RKO (cell line): ENCODE results near the gene FAM78A.
"Not testable (repeated sequence)": the region's sequence is repeated elsewhere in the genome, so short reads cannot be mapped to it uniquely, and the experiment has no call there.

Experiments used
- DNase-seq: peaks from one replicate; pipeline ENCODE4 v3.0.0-alpha.2; 2016; ENCODE audit warnings: low spot score

FAM78A gene

GRCh38 chr9:131237931-131238401 lies 38.3 kb downstream of the FAM78A start:
- DNase-seq: peak; percentile 43

DNA sequence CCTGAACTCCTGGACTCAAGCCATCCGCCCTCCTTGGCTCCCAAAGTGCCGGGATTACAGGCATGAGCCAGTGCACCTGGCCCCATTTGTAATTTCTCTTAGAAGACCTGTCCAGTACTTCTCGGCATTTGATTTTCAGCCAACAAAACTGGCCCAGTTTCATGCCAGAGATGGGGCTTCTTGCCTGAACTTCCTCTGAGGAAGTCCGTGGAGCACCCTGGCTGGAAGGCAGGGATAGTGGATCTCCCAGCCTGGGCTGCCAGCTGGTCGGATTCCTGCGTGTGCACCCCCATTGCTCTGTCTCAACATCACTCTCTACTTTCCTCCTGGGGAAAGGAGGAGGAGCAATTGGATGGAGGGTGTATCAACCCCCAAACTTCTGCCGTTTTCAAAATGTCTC lies 39.0 kb downstream of the FAM78A start:
- DNase-seq: no peak

DNA sequence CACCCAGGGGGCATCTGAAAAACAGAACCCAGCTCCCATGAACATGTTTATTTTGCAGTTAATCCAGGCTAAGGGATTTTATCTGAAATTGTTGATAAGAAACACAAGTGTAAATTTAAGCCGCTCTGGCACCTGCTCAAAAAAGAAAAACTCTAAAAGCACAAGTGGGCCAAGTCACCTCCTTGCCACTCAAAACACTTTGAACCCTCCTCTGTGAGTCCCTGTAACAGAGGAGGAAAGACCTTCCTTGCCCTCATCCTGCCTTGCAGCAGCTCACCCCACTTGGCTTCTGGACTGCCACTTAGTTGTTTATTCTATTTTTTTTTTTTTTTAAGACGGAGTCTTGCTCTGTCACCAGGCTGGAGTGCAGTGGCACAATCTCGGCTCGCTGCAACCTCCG lies 39.5 kb downstream of the FAM78A start:
- no peak for DNase-seq

DNA sequence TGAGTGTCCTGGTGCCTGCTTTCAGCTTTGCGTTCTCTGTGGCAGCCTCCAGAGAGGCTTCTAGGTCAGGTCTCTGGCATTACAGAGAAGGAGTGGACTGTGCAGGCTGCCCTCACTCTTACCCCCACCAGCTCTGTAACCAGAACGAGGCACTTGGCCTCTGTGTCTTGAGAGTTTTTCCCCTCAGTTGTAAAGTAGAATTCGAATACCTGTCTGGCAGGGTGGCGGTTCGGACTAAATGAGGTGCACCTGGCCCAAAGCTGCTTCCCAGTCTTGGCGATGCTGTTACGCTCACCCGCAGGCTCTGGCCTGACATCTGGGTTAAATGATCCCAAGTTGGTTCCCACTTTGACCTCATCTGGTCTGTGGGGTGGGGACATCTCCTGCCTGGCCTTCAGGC lies 40.1 kb downstream of the FAM78A start:
- no peak for DNase-seq

DNA sequence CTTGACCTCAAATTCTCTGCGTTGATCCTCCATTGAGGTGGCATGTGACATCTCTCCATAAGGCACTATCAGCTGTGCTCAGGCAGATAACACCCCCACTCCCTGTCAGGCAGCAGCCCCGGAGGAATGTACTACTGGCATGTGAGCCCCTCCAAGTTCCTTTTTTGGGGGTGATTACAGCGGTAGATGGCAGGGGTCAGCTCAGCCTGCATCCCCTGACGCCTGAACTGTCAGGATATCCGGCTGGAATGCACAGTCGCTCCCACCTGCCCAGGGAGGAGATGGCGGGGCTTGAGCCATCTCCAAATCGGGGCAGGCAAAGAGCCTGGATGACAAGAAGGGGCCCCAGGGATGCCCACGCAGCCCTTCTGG lies 40.8 kb downstream of the FAM78A start:
- DNase-seq: no peak

DNA sequence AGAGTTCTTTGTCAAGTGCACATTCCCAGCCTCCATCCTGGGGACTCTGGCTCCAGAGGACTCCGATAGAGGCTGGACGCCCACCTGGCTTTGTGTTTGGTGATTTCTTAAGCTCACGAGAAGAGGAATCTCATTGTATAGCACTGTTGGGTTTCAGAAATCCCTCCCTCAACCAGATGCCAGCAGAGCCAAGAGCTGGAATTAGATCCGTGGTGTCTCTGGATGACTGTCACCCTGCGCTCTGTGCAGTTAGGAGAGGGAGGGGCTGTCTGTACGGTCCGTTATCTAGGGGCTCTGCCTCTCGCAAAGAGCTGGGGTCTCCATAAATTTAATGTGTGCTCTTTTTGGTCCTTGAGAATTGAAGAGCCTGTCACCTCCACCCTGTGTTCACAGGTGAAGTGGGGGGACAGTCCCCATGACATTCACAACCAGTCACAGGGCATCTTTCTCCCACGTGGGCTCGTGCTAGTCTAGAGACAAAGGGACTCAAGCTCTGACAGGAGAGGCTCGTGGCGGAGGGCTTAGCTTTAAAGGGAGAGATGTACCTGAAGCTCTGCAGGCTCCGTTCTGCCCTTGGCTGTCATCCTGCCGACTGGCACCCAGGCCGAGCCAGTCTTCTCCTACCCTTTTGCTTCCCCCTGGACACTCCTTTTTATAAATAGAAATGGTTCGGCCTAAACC lies 41.4 kb downstream of the FAM78A start:
- DNase-seq: no peak

DNA sequence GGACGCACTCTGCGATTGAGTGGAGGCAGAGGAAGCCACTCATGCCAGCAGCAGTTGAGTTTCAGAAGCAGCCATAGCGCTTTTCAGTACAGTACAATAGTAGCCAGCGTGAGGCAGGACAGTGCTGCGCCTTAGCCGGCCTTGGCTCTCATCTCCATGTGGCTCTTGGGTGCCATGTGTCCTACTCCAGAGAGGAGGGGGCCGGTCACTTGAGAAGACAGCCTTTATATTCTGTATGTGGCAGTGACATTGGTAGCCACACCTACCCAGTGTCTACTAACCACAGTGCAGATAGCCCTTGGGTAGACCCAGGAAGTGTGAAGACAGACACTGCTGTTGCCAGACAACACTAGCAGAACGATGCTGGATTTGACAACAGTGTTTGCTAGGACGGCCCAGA lies 42.3 kb downstream of the FAM78A start:
- DNase-seq: no peak

DNA sequence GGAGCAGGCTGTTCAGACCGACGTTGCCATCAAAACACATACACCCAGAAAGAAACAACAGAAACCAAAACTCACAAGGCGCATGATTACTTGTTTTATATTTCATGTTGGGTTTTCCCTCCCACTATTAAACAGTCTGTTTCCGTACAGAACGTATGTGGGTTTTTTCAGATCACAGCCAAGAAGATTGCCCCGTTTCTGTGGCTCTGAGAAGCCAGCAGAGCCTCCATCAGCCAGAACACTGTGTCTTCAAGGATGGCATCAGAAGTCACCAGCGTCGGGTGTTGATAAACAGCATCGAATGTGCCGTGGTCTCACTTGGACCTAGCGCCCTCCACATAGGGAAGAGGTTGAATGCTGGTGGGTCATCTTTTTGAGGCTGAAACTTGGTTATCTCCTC lies 42.8 kb downstream of the FAM78A start:
- no peak for DNase-seq

DNA sequence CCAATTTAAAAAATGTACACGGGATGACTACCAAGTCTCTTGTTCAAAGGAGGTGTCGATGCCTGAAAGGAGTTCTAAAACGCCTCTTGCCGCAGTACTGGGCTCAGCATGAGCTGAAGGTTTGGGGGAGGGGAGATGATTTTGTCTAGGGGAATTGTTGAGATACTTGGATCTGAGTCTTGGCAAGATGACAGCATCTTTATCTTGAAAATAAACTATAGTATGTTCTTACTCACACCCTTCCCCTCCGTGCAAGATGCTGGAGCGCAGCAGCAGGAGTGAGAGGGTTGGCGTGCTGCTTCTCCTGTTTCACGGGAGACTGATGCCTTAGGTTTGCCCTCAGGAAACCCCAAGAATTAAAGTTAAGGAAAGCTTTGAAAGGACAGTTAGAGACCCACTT lies 47.3 kb downstream of the FAM78A start:
- DNase-seq: no peak

- DNase-seq: no peak
Observed at GRCh38 chr9:131227959-131228460, 48.3 kb downstream of the FAM78A start.

GRCh38 chr9:131227112-131227958 lies 49.0 kb downstream of the FAM78A start:
- DNase-seq: no peak

GRCh38 chr9:131226226-131226625 lies 50.1 kb downstream of the FAM78A start:
- DNase-seq: no peak

- no peak for DNase-seq
Observed at GRCh38 chr9:131222460-131222859, 53.9 kb downstream of the FAM78A start.

GRCh38 chr9:131220485-131220884 lies 55.8 kb downstream of the FAM78A start:
- no peak for DNase-seq

DNA sequence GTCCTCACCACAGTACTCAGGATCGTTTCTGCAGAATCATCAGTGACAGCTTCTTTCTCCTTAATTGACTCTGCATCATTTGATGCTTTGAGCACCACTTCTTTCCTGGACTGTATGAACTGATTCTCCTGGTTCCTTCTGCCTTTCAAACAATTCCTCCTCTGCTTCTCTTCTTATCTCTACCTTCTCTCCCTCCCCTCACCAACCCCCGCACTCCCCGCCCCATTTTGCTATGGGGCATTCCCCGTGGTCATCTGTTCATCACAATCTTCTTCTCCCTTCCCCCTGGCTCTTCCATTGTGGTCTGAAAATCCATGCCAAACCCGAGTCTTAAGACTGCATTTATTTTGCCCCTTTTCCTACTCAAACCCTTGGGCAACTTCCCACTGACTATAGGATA lies 57.9 kb downstream of the FAM78A start:
- DNase-seq: no peak

DNA sequence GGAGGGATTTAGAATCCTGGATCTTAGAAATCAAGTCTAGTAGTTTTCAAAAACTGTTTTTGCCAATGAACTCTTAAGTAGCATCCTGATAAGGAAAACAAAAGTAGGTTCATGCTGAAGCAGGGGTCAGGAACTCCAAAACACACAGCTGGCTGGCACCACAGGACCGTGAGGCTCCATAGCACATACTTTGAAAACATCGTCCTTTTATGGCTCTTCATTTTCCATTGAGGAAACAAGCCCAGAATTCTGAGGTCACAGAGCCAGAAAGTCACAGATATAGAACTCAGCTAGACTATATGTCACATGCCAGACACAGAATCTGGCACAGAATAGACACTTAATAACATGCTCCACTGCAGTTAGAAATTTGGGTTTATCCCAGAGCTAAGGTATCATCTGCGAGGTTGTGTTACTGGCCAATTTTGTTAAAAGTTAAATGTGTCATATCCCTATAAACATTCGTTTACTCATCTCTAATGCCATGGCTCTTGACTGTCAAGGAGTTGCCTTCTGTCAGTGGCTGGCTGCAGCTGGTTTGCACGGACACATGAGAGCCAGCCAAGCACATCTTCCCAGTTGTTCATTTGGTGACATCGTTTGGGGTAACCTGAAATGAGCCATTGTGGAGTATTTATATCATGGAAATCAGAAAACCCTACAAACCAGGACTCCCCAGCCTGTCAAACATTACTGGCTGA lies 58.8 kb downstream of the FAM78A start:
- no peak for DNase-seq

GRCh38 chr9:131216806-131217205 lies 59.5 kb downstream of the FAM78A start:
- no peak for DNase-seq

DNA sequence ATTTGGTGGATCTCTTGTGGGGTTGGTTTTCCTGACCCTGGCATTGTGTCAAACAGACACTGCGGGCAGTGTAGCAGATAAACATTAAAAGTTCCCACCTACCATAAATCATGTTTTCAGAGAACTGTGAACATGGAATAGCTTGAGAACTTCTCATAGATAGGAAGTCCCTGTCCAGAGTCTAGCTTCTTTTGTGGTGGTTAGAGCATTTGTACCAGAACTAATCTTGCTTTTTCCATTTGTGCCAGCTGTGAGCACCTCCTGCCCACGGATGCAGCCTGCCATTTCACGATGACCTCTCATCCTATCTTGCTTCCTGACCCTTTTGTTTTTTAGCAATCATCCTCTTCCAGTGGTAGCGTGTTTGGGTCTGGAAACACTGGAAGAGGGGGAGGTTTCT lies 61.4 kb downstream of the FAM78A start:
- no peak for DNase-seq

DNA sequence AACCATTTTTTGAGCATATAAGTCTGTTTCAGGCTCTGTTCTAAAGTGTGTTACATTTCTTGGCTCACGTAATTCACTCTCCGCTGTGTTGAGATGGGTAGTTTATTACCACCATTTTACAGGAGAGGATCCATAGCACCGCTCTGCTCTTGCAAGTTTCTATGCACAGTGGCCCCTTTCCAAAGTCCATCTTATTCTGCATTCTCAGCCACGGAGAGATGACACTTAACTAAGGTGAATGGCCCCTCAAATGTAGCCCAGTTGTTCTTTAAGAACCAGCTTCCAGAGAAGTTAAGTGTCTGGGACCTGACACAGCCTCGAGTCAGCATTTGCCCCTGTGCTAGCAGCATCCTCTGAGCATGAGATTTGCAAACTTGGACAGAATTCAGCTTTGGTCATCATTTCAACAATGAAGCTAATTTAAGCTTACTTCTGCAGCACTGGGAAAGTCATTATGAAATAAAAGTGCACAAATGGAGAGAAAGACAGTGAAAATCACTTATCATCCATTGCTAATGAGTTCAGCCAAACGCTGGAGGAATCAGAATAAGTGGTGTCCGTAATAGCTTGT lies 61.9 kb downstream of the FAM78A start:
- no peak for DNase-seq

DNA sequence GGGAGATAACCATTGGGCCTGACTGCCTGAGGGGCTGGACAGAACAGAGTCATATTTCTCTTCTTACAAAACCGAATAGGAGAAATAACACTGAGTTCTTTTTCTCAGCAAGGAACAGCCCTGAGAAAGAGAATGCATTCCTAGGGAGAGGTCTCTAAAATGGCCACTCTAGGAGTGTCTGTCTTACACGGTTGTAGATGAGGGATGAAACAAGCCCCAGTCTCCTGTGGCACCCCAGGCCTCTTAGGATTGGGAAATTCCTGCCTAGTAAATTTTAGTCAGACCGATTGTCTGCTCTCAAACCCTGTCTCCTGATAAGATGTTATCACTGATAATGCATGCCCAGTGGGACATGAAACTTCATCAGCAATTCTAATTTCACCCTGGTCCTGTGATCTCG lies 64.4 kb downstream of the FAM78A start:
- not testable (repeated sequence) for DNase-seq
